GM19239 (cell line): Measurements from ENCODE around the gene OR6K6.

Experiments
- DNase-seq: peaks from one replicate; pipeline ENCODE4 v3.0.0; 2011; ENCODE audit warnings: low spot score; ENCODE audit not compliant: insufficient read length
- FAIRE-seq: peaks from 2 replicates; lab custom pipeline; 2011; peaks lifted over from hg19 to GRCh38; lab: Jason Lieb, UNC

The OR6K6 gene

DNA sequence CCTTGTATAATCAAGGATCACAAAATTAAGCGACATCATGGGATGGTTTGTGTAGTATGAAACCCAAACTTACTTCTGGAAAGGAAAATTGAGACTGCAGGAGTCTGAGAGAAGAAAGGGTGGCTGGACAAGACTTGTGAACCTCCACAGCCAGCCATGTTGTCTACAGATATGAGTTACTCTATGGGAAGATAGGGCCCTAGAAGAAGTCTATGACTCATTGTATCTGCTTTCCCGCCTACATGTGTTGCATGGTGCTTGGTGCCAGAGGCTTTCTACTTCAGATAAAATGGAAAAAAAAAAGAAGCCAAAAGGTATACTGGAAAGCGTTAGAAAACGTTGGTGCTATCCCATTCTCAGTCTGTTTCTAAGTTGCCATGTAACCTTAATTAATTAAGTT, 45.2 kb downstream of the OR6K6 start:
- DNase-seq: no peak
- no peak for FAIRE-seq

DNA sequence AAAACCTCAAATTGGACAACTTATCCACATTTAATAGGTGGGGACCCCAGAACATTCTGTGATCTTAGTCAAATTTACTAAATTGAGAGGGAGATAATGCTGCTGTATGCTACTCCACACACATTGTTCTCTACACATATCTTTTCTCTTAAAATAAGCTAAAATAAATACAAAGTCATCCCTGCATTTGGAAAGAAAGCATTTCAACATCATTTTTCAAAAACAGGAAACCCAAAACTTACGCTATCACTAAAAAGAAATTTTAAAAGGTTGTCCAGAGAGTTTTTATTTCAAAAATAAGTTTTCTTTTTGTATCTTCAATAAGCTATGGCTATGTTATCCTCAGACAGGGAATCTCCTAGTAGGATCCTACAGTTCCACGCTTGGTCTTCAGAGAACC, 46.0 kb downstream of the OR6K6 start:
- no peak for FAIRE-seq

DNA sequence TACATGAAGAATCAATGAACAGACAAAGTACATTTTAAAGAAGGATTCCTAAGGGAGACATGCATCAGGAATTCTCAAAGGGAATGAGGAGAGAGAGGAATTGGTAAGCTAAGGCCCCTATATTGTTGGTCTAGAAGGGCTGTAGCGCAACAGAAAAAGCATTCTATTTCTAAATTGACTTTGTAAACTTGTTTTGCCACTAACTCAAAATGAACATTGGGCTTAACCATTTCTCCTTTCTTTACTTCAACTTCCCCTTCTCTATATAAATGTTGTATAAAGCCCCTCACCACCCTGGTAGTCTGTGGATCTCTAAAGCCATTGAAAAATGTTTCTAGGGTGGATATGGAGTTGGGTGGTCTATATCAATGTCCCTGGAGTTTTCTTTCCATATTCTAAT, 46.9 kb downstream of the OR6K6 start:
- DNase-seq (no peak), FAIRE-seq (no peak)

More for the DNA sequence above, 46.0 kb downstream of the OR6K6 start:
- DNase-seq: no peak

DNA sequence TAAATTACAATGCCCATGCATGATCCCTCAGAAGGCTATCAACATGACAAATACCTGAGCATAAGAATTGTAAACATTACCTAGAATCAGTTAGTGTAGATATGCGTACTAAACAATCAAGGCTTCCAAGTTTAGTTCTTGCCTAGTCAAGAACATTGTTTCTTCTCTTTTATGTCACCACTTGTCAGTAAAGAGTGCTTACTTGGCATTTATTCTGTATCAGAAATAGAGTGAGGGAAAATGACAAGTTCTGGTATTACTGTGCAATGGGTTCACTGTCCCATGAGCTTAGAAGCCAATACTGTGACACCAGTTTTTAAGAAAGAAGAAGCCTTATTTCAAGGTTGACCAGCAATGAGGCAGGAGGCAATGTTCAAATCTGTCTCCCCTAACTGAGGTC, 49.2 kb downstream of the OR6K6 start:
- no peak for FAIRE-seq
- DNase-seq: no peak
